GM21423 (cell line): ENCODE measurements around the gene CLMP.
"Not testable (repeated sequence)": the region's sequence is repeated elsewhere in the genome, so short reads cannot be mapped to it uniquely, and the experiment has no call there.

ENCODE experiments used
- ATAC-seq: cut with Tn5 transposase; IDR thresholded peaks from one replicate; pipeline ENCODE4 v1.9.1; 2021; ENCODE audit warnings: mild to moderate bottlenecking, moderate library complexity; ENCODE audit not compliant: unreplicated experiment

Gene CLMP

DNA sequence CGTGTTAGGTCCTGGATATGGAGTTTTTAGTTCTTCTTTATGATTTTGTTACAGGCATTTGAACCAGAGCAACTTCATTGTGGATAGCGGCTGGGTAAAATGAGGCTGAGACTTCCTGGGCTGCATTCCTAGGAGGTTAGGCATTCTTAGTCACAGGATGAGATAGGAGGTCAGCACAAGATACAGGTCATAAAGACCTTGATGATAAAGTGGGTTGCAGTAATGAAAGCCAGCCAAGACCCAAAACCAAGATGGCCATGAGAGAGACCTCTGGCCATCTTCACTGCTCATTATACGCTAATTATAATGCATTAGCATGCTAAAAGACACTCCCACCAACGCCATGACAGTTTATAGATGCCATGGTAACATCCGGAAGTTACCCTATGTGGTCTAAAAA is 23.4 kb upstream of the CLMP start:
- no peak for ATAC-seq

DNA sequence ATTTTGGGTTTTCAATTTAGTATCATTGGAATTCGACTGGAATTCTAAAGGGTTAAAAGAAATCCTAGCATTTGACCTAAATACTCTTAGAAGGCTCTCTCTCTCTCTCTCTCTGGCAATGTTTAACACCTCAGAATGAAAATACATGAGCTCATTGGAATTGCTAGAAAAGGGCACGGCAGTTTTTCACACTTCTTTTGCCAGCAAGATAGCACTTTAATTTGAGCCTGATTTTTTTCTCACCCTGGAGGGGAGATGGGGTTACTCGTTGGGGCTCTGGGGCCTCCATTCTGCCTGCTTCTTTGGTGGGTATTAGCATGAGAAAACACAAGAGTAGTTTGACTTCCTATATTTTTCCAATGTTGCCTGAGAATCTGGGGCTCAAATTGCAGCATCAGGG is 22.8 kb upstream of the CLMP start:
- ATAC-seq = no peak

DNA sequence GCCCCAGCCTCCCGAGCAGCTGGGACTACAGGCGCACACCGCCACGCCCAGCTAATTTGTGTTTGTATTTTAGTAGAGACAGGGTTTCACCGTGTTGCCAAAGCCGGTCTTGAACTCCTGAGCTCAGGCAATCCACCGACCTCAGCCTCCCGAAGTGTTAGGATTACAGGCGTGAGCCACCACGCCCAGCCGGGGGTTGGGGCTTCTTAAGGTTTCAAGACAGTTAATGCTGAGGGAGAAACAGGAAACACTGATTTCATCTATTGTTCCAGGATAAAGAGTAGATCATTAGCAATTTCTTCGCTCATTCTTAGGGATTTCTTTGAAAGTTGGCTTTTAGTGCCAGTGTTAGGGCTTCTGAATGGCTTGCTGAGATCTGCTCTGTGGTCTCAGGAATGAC is 21.2 kb upstream of the CLMP start:
- no peak for ATAC-seq

- ATAC-seq = no peak
Measured at GRCh38 chr11:123214940-123215339, 19.9 kb upstream of the CLMP start.

GRCh38 chr11:123214396-123214795 is 19.3 kb upstream of the CLMP start:
- ATAC-seq = no peak

DNA sequence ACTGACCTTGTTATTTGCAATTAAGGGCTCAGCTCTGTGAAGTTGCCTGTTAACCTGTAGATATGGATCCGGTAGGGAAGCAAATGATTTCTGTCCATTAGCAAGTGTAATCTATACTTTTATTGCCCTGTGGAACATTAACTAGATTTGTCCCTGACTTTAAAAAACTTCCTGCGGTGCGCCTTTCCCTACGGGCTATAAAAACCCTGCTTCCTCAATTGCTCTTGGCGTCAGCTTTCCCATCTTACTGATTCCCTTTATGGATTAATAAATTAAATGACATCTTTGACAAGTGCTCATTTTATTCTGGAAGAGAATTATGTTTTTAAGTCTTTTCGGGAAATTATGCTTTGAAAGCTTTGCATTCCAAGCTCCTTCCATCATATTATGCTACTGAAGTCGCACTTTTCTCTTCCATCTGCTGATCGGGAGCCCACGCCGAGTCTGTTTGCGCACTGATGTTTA is 18.3 kb upstream of the CLMP start:
- no peak for ATAC-seq

DNA sequence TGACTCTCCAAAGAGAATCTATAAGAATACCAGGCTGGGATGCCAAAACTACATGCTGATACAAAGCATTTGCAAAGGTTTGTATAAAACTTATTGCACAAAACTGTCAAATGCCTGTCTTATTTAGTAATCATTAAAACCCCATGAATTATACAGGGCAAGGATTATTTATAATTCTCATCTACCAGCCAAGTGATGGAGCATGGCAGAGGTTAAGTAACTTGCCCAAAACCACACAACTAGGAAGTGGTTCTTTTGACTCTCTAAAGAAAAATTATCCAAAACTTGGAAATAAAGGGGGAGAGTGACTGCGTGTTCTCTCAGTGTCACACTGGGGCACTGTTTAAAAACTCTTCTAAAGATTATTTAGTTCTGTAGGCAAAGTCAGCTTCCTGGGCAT is 17.4 kb upstream of the CLMP start:
- no peak for ATAC-seq

DNA sequence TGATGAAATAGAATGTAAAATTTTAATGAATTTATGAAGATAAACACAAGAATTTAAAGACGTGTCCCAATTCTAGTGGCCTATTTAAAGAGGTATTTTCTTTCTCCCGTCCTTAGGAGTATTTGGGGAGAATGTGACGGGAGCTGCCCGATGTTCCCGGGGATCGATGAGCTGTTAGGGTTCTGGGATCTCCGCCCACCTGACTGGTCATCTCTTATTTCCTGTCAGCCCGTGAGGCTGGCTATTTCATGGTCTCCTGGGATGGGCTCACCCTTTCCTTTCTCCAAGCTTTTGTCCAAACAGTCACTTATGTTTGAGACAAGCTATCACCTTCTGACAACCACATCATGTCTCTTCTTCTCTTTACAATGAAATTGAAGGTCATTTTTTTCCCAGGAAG is 16.9 kb upstream of the CLMP start:
- ATAC-seq = no peak

DNA sequence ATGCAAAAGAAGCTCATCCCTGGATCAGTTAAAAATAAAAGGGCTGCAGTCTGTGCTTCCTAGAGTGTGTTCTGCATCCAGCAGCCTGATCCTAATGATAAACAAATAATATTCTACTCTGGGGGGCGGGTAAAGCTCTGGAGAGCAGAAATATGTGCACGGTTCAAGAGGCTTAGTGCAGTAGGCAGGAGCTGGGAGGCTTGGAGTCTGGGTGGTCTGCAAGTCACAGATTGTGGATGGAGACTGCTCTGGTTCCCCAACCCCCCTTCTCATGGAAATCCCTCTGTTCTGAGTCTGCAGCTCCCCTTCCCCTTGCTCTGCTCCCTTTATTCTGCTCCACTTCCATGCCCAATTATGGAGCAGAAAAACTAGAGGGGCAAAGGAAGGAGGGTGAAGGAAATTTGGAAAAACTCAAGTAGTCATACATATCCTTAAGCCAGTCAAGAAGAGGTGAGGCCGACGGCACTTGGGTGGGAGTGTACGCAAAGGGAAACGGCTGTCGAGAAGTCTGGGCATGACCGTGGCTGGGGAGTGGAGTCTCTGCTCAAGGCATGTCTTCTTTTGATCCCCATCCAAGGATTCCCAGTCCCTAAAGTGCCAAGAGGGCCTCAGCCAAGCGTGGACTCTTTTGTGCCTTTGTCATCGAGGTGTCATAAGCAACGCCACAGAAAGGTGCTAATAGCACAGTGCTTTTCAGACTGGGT is 16.3 kb upstream of the CLMP start:
- no peak for ATAC-seq

- no peak for ATAC-seq
Measured at GRCh38 chr11:123209591-123209990, 14.5 kb upstream of the CLMP start.

- no peak for ATAC-seq
Measured at GRCh38 chr11:123206791-123207434, 11.9 kb upstream of the CLMP start.

DNA sequence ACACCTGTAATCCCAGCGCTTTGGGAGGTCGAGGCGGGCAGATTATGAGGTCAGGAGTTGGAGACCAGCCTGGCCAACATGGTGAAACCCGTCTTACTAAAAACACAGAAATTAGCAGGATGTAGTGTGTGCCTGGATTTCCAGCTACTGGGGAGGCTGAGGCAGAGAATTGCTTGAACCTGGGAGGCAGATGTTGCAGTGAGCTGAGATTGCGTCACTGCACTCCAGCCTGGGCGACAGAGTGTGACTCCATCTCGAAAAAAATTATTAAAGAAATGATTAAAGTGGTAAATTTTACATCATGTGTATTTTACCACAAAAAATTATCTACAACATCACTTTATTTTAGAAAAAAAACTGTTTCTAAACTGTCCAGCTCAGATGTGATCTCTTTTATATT is 11.0 kb upstream of the CLMP start:
- ATAC-seq = not testable (repeated sequence)

DNA sequence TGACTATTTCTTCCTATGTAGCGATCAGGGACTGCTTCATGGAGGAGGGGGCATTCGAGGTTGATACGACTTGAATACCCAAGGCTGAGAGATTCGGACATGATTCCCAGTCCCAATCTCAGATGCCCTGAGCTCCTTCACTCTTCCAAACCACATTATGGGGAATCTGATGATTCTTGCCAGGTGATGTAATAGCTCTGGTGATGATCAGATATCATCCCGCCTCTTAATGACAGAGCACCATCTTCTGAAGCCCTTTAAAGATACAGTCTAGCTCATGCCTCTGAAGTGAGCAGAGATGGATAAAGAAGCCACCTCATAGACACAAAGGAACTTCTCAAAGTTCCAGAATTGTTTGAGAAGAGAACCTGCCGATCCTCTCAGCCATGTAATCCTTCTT is 8.9 kb upstream of the CLMP start:
- ATAC-seq = no peak

GRCh38 chr11:123203471-123203870 is 8.4 kb upstream of the CLMP start:
- no peak for ATAC-seq

DNA sequence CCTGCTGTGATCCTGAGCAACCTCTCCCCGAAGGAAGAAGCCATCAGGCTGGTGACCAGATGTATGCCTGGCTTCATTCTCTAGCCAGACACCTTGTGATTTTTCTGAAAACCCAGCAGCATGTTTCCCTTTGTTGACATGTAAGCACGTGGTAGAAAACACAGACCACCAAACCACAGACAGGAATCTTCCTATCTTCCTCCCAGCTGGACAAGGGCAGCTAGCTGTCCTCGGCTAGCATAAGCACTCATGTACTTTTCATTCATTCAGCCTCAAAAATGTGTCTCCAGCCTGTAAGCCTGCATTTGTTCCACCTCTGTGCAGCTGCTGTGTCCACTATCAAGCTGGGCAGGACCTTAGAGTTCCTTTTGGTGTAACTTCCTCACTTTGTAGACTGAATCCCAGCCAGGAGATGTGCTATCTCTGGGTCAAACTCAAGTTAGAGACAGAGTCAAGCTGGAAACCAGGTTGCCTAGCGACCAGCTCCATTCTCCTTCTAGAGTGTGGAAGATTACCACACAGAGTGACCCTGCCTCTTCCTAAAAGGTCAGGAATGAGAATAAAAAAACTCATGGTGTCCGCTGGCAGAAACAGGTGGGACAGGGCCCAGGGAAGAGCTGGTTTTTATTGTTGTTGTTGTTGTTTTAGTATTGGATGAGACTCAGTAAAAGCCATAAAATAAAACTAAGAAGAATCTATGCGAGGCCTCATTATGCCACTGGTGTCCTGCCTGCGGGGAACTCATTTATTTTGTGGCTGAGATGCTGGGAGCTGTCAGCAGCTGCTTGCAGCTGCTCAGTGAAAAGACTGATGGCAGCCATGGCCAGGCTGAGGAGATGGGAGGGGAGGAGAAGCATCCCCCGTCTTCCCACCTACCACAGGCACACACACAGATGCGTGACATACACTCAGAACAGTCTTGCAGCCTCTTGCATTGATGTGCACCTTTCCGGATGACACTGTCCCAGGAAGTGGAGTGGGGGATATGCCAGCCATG is 7.4 kb upstream of the CLMP start:
- ATAC-seq = no peak

GRCh38 chr11:123200264-123200663 is 5.2 kb upstream of the CLMP start:
- no peak for ATAC-seq

DNA sequence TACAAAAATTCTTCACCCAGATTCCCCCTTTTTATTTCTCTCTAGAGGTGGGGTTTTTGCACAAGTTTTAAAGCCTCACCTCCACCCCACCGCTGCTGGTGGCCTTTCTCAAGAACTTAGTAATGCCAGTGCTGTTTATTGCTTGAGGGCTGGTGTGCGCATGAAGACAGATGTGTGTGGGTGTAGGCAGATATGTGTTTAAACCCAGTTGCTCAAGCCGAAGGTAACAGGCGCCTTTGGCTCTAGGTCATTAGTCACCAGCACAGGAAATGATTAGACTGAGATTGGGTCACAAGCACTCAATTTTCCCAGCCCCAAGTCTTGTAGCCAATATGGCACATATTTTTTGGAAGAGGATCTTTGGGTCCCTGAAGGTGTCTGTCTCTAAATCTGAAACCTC is 2.7 kb upstream of the CLMP start:
- no peak for ATAC-seq

DNA sequence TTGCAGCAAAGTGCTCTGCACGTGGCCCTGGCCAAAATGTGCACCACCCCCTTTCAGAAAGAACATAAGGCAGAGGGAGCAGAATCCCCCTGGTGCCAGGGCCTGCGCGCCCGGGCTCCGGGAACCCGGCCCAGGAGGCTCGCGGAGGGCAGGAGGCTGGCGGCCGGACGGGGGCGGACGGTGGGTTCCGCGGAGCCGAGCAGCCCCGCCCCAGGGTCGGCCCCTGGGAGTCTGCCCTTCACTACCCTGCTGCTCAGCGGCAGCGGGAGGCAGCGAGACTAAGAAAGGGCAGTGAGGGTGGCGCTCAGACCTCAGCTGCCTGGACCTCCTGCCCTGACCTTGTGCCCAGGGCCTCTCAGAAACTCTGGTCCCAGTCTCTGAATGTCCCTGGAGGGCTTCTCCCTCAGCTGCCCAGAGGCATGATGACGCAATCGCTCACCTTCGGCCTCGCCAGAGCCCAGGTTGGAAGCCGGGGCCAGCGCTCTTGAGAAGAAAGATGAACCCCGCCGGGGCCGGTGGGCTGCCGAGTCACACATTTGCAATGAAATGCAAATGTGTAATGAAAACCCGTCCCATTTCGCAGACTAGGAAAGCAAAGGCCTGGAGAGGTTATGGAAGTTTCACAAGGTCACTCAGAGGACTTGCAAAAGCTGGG is 1.1 kb upstream of the CLMP start:
- ATAC-seq = no peak

- no peak for ATAC-seq
Measured at GRCh38 chr11:123194337-123195187, 486 bp downstream of the CLMP start.

- ATAC-seq = no peak
Measured at GRCh38 chr11:123193742-123194141, 1.3 kb downstream of the CLMP start.
